C4-2B (cell line): Measurements from ENCODE around the gene NLRX1.

ENCODE experiments used
- CTCF ChIP-seq: fragments of 450-650 bp; conservative IDR thresholded peaks from 2 replicates; pipeline ENCODE4 v1.5.1; 2017; ENCODE audit warnings: mild to moderate bottlenecking
- ZFX ChIP-seq: fragments of 450-650 bp; IDR thresholded peaks from 2 replicates; pipeline ENCODE4 v1.6.1; 2017

- TF ChIP-seq CTCF (no peak), ZFX (no peak)
Observed at GRCh38 chr11:119121008-119121810, 47.3 kb upstream of the NLRX1 start, which contains the start of gene HINFP.
